GM12874 (cell line): ENCODE results near the gene MAP2K7.

Experiments
- CTCF ChIP-seq: IDR thresholded peaks from 2 replicates; pipeline ENCODE4 v1.5.1; 2011; ENCODE audit warnings: low read depth, mild to moderate bottlenecking, control low read depth, low read length, moderate library complexity; ENCODE audit not compliant: insufficient read depth

The MAP2K7 gene

DNA sequence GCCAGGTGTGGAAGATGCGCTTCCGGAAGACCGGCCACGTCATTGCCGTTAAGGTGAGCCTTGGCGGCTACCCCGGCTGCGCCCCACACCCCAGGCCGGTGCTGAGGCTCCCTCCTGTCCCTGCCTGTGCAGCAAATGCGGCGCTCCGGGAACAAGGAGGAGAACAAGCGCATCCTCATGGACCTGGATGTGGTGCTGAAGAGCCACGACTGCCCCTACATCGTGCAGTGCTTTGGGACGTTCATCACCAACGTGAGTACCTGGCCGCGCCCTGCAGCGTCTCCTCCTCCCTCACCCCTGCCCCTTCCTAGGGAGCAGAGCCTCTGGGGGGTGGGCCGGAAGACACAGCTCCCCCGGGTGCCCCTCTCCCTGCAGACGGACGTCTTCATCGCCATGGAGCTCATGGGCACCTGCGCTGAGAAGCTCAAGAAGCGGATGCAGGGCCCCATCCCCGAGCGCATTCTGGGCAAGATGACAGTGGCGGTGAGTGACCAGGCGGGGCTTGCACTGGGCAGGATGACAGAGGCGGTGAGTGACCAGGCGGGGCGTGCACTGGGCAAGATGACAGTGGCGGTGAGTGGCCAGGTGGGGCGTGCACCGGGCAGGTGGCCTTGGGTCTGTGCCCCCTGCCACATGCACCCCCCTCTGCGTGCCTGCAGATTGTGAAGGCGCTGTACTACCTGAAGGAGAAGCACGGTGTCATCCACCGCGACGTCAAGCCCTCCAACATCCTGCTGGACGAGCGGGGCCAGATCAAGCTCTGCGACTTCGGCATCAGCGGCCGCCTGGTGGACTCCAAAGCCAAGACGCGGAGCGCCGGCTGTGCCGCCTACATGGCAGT, 6.9 kb downstream of the MAP2K7 start:
- no peak for TF ChIP-seq CTCF

- no peak for TF ChIP-seq CTCF
Observed at GRCh38 chr19:7911508-7912143, 7.9 kb downstream of the MAP2K7 start.

DNA sequence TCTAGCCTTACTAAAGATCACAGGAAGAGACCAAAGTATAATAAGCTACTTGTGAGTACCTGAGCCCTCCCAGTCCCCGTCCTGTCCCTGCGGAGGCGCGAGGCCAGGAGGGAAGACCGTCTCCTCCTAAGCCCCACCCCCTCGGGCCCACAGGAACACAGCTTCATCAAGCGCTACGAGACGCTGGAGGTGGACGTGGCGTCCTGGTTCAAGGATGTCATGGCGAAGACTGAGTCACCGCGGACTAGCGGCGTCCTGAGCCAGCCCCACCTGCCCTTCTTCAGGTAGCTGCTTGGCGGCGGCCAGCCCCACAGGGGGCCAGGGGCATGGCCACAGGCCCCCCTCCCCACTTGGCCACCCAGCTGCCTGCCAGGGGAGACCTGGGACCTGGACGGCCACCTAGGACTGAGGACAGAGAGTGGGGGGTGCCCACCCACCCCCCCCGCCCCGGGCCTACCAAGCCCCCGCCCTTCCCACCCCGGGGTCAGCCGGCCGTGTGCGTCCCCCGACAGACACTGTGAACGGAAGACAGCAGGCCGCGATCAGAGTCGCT, 8.5 kb downstream of the MAP2K7 start:
- TF ChIP-seq CTCF = no peak

GRCh38 chr19:7912697-7913564, 9.3 kb downstream of the MAP2K7 start:
- no peak for TF ChIP-seq CTCF

DNA sequence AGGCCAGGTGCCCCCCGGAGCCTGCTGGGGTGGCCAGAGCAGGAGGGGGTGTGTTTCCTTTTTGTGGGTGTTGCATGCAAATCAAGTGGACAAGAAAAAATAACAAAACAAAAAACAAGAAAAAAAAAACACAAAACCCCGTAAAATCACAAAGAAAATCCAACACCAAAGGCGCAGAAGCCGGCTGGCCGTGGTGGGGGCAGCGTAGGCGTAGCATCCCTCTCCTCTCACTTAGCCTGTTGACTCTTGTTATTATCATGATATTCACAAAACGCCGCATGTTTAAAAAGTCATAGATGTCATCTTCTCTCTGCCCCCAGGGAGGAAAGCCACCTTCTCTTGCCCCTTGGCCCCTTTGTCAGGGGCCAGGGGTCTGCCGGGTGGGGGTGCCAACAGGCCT, 10.0 kb downstream of the MAP2K7 start:
- no peak for TF ChIP-seq CTCF

DNA sequence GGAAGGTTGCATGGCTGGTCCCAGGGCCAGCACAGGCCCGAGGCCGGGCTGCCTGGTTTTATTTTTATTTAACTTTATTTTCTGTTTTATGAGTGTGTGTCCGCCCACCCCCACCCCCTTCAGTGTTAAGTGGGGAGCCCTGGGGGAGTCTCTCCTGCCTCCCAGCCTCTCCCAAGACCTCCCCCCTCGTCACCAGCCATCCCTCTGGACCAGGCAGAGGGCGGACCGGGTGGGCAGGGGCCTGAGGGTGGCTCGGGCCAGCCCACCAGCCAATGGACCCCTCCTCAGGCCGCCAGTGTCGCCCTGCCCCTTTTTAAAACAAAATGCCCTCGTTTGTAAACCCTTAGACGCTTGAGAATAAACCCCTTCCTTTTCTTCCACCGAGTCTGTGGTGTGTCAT, 10.4 kb downstream of the MAP2K7 start:
- TF ChIP-seq CTCF = no peak

DNA sequence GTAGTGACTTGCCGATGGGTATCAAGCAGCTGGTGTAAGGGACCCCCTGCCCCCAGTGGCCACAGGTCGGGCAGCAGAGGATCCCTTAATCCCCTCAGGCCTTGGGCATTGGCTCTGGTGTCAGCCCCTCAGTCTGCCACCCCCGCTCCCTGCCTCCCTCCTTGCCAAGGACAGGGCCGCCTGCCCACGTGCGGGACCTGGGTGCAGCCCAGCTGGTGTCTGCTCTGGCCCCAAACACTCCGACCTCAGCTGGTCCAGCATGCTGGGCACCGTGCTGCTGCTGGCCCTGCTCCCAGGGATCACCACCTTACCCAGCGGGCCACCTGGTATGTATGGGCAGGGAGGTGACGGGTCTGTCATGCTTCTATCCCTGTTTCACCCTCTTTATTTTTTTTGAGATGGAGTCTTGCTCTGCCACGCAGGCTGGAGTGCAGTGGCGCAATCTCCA, 10.9 kb downstream of the MAP2K7 start, which contains the start of gene TGFBR3L:
Gene TGFBR3L, plus strand, starts transcription at position 233 of the 448 bp plus-strand sequence.
- no peak for TF ChIP-seq CTCF
